GM19035 (cell line): ENCODE data around the gene SLC9A9.

ENCODE experiments used
- ATAC-seq: cut with Tn5 transposase; IDR thresholded peaks from one replicate; pipeline ENCODE4 v1.9.1; 2021; ENCODE audit not compliant: unreplicated experiment

SLC9A9 gene

GRCh38 chr3:143367171-143367570, 481.1 kb downstream of the SLC9A9 start:
- ATAC-seq, result no peak

- no peak for ATAC-seq
These were observed 481.6 kb downstream of the SLC9A9 start for GRCh38 chr3:143366672-143367071.

GRCh38 chr3:143363949-143364348, 484.3 kb downstream of the SLC9A9 start:
- ATAC-seq, result no peak

GRCh38 chr3:143363276-143363675, 485.0 kb downstream of the SLC9A9 start:
- ATAC-seq, result no peak

- ATAC-seq, result no peak
These were observed 485.9 kb downstream of the SLC9A9 start for GRCh38 chr3:143362115-143362991.

GRCh38 chr3:143361589-143361988, 486.7 kb downstream of the SLC9A9 start:
- no peak for ATAC-seq

- no peak for ATAC-seq
These were observed 488.0 kb downstream of the SLC9A9 start for GRCh38 chr3:143360244-143360643.

- no peak for ATAC-seq
These were observed 489.3 kb downstream of the SLC9A9 start for GRCh38 chr3:143358793-143359491.

- ATAC-seq, result no peak
These were observed 490.0 kb downstream of the SLC9A9 start for GRCh38 chr3:143358155-143358792.

GRCh38 chr3:143357700-143358099, 490.6 kb downstream of the SLC9A9 start:
- no peak for ATAC-seq

GRCh38 chr3:143356839-143357238, 491.4 kb downstream of the SLC9A9 start:
- ATAC-seq, result no peak

- no peak for ATAC-seq
These were observed 493.9 kb downstream of the SLC9A9 start for GRCh38 chr3:143354342-143354741.

GRCh38 chr3:143352850-143353550, 495.3 kb downstream of the SLC9A9 start:
- ATAC-seq, result no peak

GRCh38 chr3:143351895-143352608, 496.2 kb downstream of the SLC9A9 start:
- ATAC-seq, result no peak

- no peak for ATAC-seq
These were observed 496.9 kb downstream of the SLC9A9 start for GRCh38 chr3:143351354-143351753.

- ATAC-seq, result no peak
These were observed 498.8 kb downstream of the SLC9A9 start for GRCh38 chr3:143349455-143349854.

- ATAC-seq, result no peak
These were observed 499.6 kb downstream of the SLC9A9 start for GRCh38 chr3:143348486-143349327.

- no peak for ATAC-seq
These were observed 503.6 kb downstream of the SLC9A9 start for GRCh38 chr3:143344516-143345165.

- no peak for ATAC-seq
These were observed 504.3 kb downstream of the SLC9A9 start for GRCh38 chr3:143343944-143344343.
